Parietal lobe (tissue), 2 donors: ENCODE results near the gene CCDC116. TPM values are rescaled to one million over a fixed set of nuclear protein-coding genes. Genes with fewer than 3 reads are reported as not detected.
A peak's percentile ranks its signal among the peaks of the same experiment; 100 is the strongest.

ENCODE experiments used
- small RNA-seq: library from RNA; depleted of rRNA; stranded (forward); fragments of <200 nt; gene quantifications from one replicate; pipeline ENCODE3, GENCODE V24; 2014; ENCODE audit warnings: low replicate concordance
- total RNA-seq: library from RNA; depleted of rRNA; stranded (reverse); fragments of >200 nt; gene quantifications from one replicate; pipeline ENCODE4 v1.2.3, GENCODE V29; 2014

CCDC116 gene
- 0.31 TPM for total RNA-seq

GRCh38 chr22:21632237-21632895 is at the start of gene CCDC116:
CCDC116 (plus strand) TSS chr22:21632760; CDS start chr22:21633182, 422 bp downstream.

GRCh38 chr22:21629255-21630149 is 3.1 kb upstream of the CCDC116 start, which contains the start of gene YDJC:
YDJC (minus strand) TSS chr22:21630022; CDS start chr22:21630014, 8 bp downstream.

GRCh38 chr22:21641789-21642583 is 9.4 kb downstream of the CCDC116 start, which contains the start of gene SDF2L1:
SDF2L1 (plus strand) TSS chr22:21642302; CDS start chr22:21642337, 35 bp downstream.

Small RNA genes lying within 50 kb of the gene (small RNA-seq; reads per million reads assigned to genes)
- 6.5 reads per million, percentile 88 among the genes with 10 or more reads in this experiment for gene MIR301B

Other genes starting within 250 kb of the CCDC116 start
- 0.63 TPM for gene RIMBP3B, start 249.0 kb upstream of the CCDC116 start, total RNA-seq
- 17.8 TPM for gene HIC2, start 215.4 kb upstream of the CCDC116 start, total RNA-seq
- gene TMEM191C, start 165.4 kb upstream of the CCDC116 start, total RNA-seq = 4.4 TPM
- gene RIMBP3C, start 81.3 kb upstream of the CCDC116 start, total RNA-seq = 1.3 TPM
- gene UBE2L3, start 65.0 kb upstream of the CCDC116 start, total RNA-seq = 30.0 TPM
- gene YDJC, start 2.7 kb upstream of the CCDC116 start, total RNA-seq = 9.4 TPM
- 4.1 TPM for gene SDF2L1, start 9.5 kb downstream of the CCDC116 start, total RNA-seq
- 61.7 TPM for gene PPIL2, start 33.3 kb downstream of the CCDC116 start, total RNA-seq
- gene YPEL1, start 103.0 kb downstream of the CCDC116 start, total RNA-seq = 89.5 TPM
- gene MAPK1, start 234.9 kb downstream of the CCDC116 start, total RNA-seq = 77.9 TPM